ENCODE data around the gene CCDC149.

Gene CCDC149

GRCh38 chr4:24796620-24797019 lies 116.2 kb downstream of the CCDC149 start:
- TF ChIP-seq CSRNP3 (CRISPR knock-in tag; IDR thresholded peaks at IDR 0.05) (no peak), PPARA (CRISPR knock-in tag; IDR thresholded peaks at IDR 0.05; ENCODE audit: borderline replicate concordance) (no peak), ISL1 (CRISPR knock-in tag; IDR thresholded peaks at IDR 0.05) (no peak), TCF4 (CRISPR knock-in tag; IDR thresholded peaks at IDR 0.05; ENCODE audit: borderline replicate concordance) (no peak), CSDC2 (CRISPR knock-in tag; IDR thresholded peaks at IDR 0.05) (no peak), POU6F1 (CRISPR knock-in tag; IDR thresholded peaks at IDR 0.05; ENCODE audit: borderline replicate concordance, low read depth) (no peak), RARB (CRISPR knock-in tag; IDR thresholded peaks at IDR 0.05) (no peak), ESRRG (CRISPR knock-in tag; IDR thresholded peaks at IDR 0.05) (no peak), BACH2 (CRISPR knock-in tag; IDR thresholded peaks at IDR 0.05; ENCODE audit: borderline replicate concordance) (no peak)
- no peak for ATAC-seq

- ATAC-seq, result peak; percentile 41
- no peak for TF ChIP-seq PATZ1 (CRISPR knock-in tag; IDR thresholded peaks at IDR 0.05; ENCODE audit: borderline replicate concordance)
- TF ChIP-seq TOX (CRISPR knock-in tag; IDR thresholded peaks at IDR 0.05; ENCODE audit: borderline replicate concordance), result no peak
- TF ChIP-seq SNAI2 (CRISPR knock-in tag; IDR thresholded peaks at IDR 0.05), result no peak
- no peak for TF ChIP-seq PPARA (CRISPR knock-in tag; IDR thresholded peaks at IDR 0.05; ENCODE audit: borderline replicate concordance)
- TF ChIP-seq ZC3H10 (CRISPR knock-in tag; IDR thresholded peaks at IDR 0.05), result no peak
- no peak for TF ChIP-seq POU6F1 (CRISPR knock-in tag; IDR thresholded peaks at IDR 0.05; ENCODE audit: borderline replicate concordance, low read depth)
- no peak for TF ChIP-seq TCF4 (CRISPR knock-in tag; IDR thresholded peaks at IDR 0.05; ENCODE audit: borderline replicate concordance)
- no peak for TF ChIP-seq ZNF8 (CRISPR knock-in tag; IDR thresholded peaks at IDR 0.05)
- no peak for TF ChIP-seq ARNTL (CRISPR knock-in tag; IDR thresholded peaks at IDR 0.05; ENCODE audit: borderline replicate concordance, low read depth)
- no peak for TF ChIP-seq BACH2 (CRISPR knock-in tag; IDR thresholded peaks at IDR 0.05; ENCODE audit: borderline replicate concordance)
- no peak for TF ChIP-seq ZFP30 (CRISPR knock-in tag; IDR thresholded peaks at IDR 0.05)
- TF ChIP-seq ZNF70 (CRISPR knock-in tag; IDR thresholded peaks at IDR 0.05), result no peak
- TF ChIP-seq GLIS3 (CRISPR knock-in tag; IDR thresholded peaks at IDR 0.05), result no peak
- TF ChIP-seq ESRRG (CRISPR knock-in tag; IDR thresholded peaks at IDR 0.05), result no peak
- no peak for TF ChIP-seq CSRNP3 (CRISPR knock-in tag; IDR thresholded peaks at IDR 0.05)
- TF ChIP-seq ZNF565 (CRISPR knock-in tag; conservative IDR thresholded peaks at IDR 0.05; ENCODE audit: low read depth), result no peak
- TF ChIP-seq CREB5 (CRISPR knock-in tag; IDR thresholded peaks at IDR 0.05; ENCODE audit: low read depth), result no peak
- no peak for TF ChIP-seq TSHZ2 (CRISPR knock-in tag; IDR thresholded peaks at IDR 0.05)
- no peak for TF ChIP-seq ISL1 (CRISPR knock-in tag; IDR thresholded peaks at IDR 0.05)
These were observed 117.0 kb downstream of the CCDC149 start for GRCh38 chr4:24795666-24796381.

Data from SK-N-SH treated with all-trans-retinoic acid at 6 μM for 48 hours (cell line).